ENCODE results near the gene SPP2.

Gene SPP2

GRCh38 chr2:234075518-234075915 is 25.0 kb downstream of the SPP2 start:
- Histone ChIP-seq H4K20me1 (ENCODE audit: insufficient read depth, low read length) (no peaks in the 10 kb centered on the region), H3K4me1 (ENCODE audit: low read length) (no peaks in the 10 kb centered on the region), H3K4me2 (ENCODE audit: low read depth, low read length) (no peak overlapping the region), H3K27ac (ENCODE audit: low read length) (no peak overlapping the region), H3K79me2 (ENCODE audit: low read length) (no peaks in the 10 kb centered on the region), H3K4me3 (ENCODE audit: low read length) (no peak overlapping the region), H2AFZ (ENCODE audit: low read length) (no peak overlapping the region), H3K9ac (ENCODE audit: low read length) (no peak overlapping the region), H3F3A (ENCODE audit: insufficient read depth, low read length) (no peaks in the 10 kb centered on the region), H3K9me3 (replicated peaks; ENCODE audit: insufficient read depth, low read length) (no peaks in the 10 kb centered on the region), H3K9me2 (replicated peaks; ENCODE audit: insufficient read depth, low read length) (no peaks in the 10 kb centered on the region), H3K27me3 (replicated peaks; ENCODE audit: insufficient read depth, low read length) (no peaks in the 10 kb centered on the region), H3K36me3 (replicated peaks; ENCODE audit: insufficient read depth, low read length) (no peaks in the 10 kb centered on the region)
- TF ChIP-seq EZH2phosphoT487 (IDR thresholded peaks at IDR 0.05; ENCODE audit: low read length) (no peak), EZH2 (optimal IDR thresholded peaks at IDR 0.05; ENCODE audit: low read depth, low read length) (no peak), CTCF (IDR thresholded peaks at IDR 0.05; ENCODE audit: low read length) (no peak)
- no peak for DNase-seq

- Histone ChIP-seq H4K20me1 (ENCODE audit: insufficient read depth, low read length) (no peaks in the 10 kb centered on the region), H3K9me2 (replicated peaks; ENCODE audit: insufficient read depth, low read length) (no peaks in the 10 kb centered on the region), H3K36me3 (replicated peaks; ENCODE audit: insufficient read depth, low read length) (no peaks in the 10 kb centered on the region), H3K4me1 (ENCODE audit: low read length) (no peaks in the 10 kb centered on the region), H3K9ac (ENCODE audit: low read length) (no peak overlapping the region), H3K27ac (ENCODE audit: low read length) (no peak overlapping the region), H2AFZ (ENCODE audit: low read length) (no peak overlapping the region), H3K9me3 (replicated peaks; ENCODE audit: insufficient read depth, low read length) (no peaks in the 10 kb centered on the region), H3K79me2 (ENCODE audit: low read length) (no peaks in the 10 kb centered on the region), H3F3A (ENCODE audit: insufficient read depth, low read length) (no peaks in the 10 kb centered on the region), H3K27me3 (replicated peaks; ENCODE audit: insufficient read depth, low read length) (no peaks in the 10 kb centered on the region), H3K4me3 (ENCODE audit: low read length) (no peak overlapping the region), H3K4me2 (ENCODE audit: low read depth, low read length) (no peak overlapping the region)
- no peak for DNase-seq
- no peak for TF ChIP-seq EZH2phosphoT487 (IDR thresholded peaks at IDR 0.05; ENCODE audit: low read length)
Measured at GRCh38 chr2:234075947-234076346, 25.4 kb downstream of the SPP2 start.

DNA sequence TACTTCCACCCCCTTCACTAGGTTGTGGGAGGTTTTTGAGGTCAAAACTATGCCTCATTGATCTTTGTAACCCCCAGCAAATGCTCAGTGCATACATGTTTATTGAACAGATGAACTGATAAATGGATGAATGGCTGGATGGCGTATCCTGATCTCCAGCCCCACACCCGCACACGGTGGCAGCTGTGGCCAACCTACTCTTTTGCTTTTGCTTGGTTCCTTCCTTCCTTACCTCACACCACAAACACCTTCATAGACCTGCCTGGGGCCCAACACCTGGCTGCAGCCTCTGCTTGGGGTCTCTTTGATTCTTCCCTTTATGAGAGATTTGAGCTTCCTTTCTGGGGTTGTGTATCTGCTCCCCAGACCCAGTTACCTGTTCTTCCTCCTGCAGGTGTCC is 25.9 kb downstream of the SPP2 start:
- DNase-seq, result no peak
- Histone ChIP-seq H4K20me1 (ENCODE audit: insufficient read depth, low read length) (no peaks in the 10 kb centered on the region), H3K4me3 (ENCODE audit: low read length) (no peak overlapping the region), H3K36me3 (replicated peaks; ENCODE audit: insufficient read depth, low read length) (no peaks in the 10 kb centered on the region), H3K9me2 (replicated peaks; ENCODE audit: insufficient read depth, low read length) (no peaks in the 10 kb centered on the region), H3K27me3 (replicated peaks; ENCODE audit: insufficient read depth, low read length) (no peaks in the 10 kb centered on the region), H3F3A (ENCODE audit: insufficient read depth, low read length) (no peaks in the 10 kb centered on the region), H2AFZ (ENCODE audit: low read length) (no peak overlapping the region), H3K79me2 (ENCODE audit: low read length) (no peaks in the 10 kb centered on the region), H3K4me1 (ENCODE audit: low read length) (no peaks in the 10 kb centered on the region), H3K9ac (ENCODE audit: low read length) (no peak overlapping the region), H3K9me3 (replicated peaks; ENCODE audit: insufficient read depth, low read length) (no peaks in the 10 kb centered on the region), H3K4me2 (ENCODE audit: low read depth, low read length) (no peak overlapping the region), H3K27ac (ENCODE audit: low read length) (no peak overlapping the region)
- no peak for TF ChIP-seq EZH2 (optimal IDR thresholded peaks at IDR 0.05; ENCODE audit: low read depth, low read length)
- TF ChIP-seq CTCF (IDR thresholded peaks at IDR 0.05; ENCODE audit: low read length), result no peak
- TF ChIP-seq EZH2phosphoT487 (IDR thresholded peaks at IDR 0.05; ENCODE audit: low read length), result no peak

DNA sequence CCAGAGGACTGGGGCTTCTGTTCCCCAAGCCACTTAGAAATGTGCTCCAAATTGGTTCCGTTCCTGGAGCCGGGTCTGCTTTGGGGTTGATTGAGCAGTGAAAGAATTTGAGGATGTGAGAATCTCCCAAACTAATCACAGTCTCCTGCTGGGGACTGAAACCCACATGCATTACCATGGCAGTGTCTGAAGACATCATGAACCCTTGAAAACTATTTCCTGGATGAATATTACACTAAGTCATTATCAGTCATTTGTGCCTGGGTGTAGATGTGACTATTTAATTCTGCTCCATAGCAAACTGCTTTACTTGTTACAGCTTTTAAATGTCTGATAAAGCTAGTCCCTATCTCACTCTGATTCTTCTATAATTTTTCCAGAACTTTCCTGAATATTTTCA is 27.6 kb downstream of the SPP2 start:
- no peak overlapping the region for H3K4me3 ChIP-seq (ENCODE audit: low read length)
- no peaks in the 10 kb centered on the region for H3K9me2 ChIP-seq (replicated peaks; ENCODE audit: insufficient read depth, low read length)
- H3K27me3 ChIP-seq (replicated peaks; ENCODE audit: insufficient read depth, low read length), result no peaks in the 10 kb centered on the region
- no peaks in the 10 kb centered on the region for H3K4me1 ChIP-seq (ENCODE audit: low read length)
- H3K27ac ChIP-seq (ENCODE audit: low read length), result no peak overlapping the region
- H2AFZ ChIP-seq (ENCODE audit: low read length), result no peak overlapping the region
- TF ChIP-seq CTCF (IDR thresholded peaks at IDR 0.05; ENCODE audit: low read length) (no peak), EZH2 (optimal IDR thresholded peaks at IDR 0.05; ENCODE audit: low read depth, low read length) (no peak), EZH2phosphoT487 (IDR thresholded peaks at IDR 0.05; ENCODE audit: low read length) (no peak)
- no peaks in the 10 kb centered on the region for H3K9me3 ChIP-seq (replicated peaks; ENCODE audit: insufficient read depth, low read length)
- no peak overlapping the region for H3K4me2 ChIP-seq (ENCODE audit: low read depth, low read length)
- no peaks in the 10 kb centered on the region for H4K20me1 ChIP-seq (ENCODE audit: insufficient read depth, low read length)
- no peaks in the 10 kb centered on the region for H3K79me2 ChIP-seq (ENCODE audit: low read length)
- no peaks in the 10 kb centered on the region for H3F3A ChIP-seq (ENCODE audit: insufficient read depth, low read length)
- no peaks in the 10 kb centered on the region for H3K36me3 ChIP-seq (replicated peaks; ENCODE audit: insufficient read depth, low read length)
- no peak for DNase-seq
- H3K9ac ChIP-seq (ENCODE audit: low read length), result no peak overlapping the region

All from MM.1S (cell line).